Fibroblast of gingiva (primary cell): ENCODE data around the gene G6PC3.
A peak's percentile ranks its signal among the peaks of the same experiment; 100 is the strongest.
"Not testable (repeated sequence)": the region's sequence is repeated elsewhere in the genome, so short reads cannot be mapped to it uniquely, and the experiment has no call there.

ENCODE experiments used
- DNase-seq: peaks from one replicate; pipeline ENCODE4 v3.0.0-alpha.2; 2011; ENCODE audit warnings: low read depth

G6PC3 gene, protein sequence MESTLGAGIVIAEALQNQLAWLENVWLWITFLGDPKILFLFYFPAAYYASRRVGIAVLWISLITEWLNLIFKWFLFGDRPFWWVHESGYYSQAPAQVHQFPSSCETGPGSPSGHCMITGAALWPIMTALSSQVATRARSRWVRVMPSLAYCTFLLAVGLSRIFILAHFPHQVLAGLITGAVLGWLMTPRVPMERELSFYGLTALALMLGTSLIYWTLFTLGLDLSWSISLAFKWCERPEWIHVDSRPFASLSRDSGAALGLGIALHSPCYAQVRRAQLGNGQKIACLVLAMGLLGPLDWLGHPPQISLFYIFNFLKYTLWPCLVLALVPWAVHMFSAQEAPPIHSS

GRCh38 chr17:44070455-44071197 is at the start of gene G6PC3:
TSS of gene G6PC3 (plus strand) at chr17:44070735. CDS start at chr17:44070966, 231 bp downstream.
- DNase-seq, result peak; percentile 98

DNA sequence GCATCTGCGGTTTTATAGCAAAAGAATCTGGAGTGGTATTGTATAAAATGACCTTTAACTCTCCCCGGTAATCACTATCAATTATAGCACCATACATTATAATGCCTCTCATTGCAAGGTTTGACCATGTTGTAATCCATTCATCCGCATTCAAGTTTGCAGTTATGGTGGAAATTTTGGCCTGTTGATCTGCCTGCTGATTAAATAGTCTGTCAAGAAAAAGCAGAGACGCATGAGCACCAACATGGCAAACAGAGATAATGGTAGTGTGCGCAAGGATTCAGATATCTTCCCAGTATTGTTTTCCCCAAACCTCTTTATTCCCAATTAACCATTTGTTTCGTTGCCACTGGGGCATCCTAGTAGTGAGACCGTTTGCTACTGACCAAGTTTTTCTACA is 49.3 kb upstream of the G6PC3 start:
- not testable (repeated sequence) for DNase-seq

DNA sequence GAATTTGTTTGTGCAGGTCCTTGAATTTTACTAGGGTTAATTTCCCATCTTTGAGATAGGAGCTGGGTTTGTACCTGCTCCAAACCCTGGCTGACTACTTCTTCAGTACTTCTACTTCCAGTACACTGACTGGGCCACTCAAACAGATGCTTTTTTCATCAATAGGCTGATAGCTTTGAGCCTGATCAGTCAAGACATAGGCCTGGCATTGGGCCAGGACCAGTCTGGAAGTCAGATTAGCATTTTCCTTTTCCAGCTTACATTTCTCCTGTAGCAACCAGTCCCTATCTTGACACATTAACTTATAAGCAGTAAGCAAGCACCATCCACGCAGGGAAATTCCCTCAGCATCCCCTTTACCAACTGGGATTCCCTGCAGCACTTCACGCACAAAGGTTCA is 48.3 kb upstream of the G6PC3 start:
- no peak for DNase-seq

- no peak for DNase-seq
These were observed 46.8 kb upstream of the G6PC3 start for GRCh38 chr17:44023545-44024270.

DNA sequence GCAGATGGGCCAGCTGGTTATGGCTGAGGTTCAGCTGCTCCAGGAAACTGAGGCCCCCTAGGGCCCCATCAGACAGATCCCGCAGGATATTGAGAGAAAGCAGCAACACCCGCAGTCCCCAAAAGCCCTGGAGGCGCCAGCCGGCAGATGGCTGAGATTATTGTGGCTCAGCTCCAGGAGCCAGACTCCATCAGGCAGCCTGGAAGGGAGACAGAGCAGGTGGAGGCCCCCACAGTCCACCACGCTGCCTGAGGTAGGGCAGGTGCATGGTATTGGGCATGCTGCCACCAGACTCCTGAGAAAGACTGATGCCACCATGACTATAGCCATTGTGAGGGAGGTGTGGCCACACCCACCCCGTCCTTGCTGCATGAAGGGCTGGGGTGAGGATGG is 46.3 kb upstream of the G6PC3 start:
- no peak for DNase-seq

- no peak for DNase-seq
These were observed 45.7 kb upstream of the G6PC3 start for GRCh38 chr17:44024853-44025252.

GRCh38 chr17:44029736-44030135 is 40.8 kb upstream of the G6PC3 start:
- DNase-seq, result no peak

GRCh38 chr17:44030482-44030881 is 40.1 kb upstream of the G6PC3 start:
- no peak for DNase-seq

- DNase-seq, result no peak
These were observed 36.6 kb upstream of the G6PC3 start for GRCh38 chr17:44033861-44034408.

GRCh38 chr17:44034688-44035087 is 35.8 kb upstream of the G6PC3 start:
- not testable (repeated sequence) for DNase-seq

DNA sequence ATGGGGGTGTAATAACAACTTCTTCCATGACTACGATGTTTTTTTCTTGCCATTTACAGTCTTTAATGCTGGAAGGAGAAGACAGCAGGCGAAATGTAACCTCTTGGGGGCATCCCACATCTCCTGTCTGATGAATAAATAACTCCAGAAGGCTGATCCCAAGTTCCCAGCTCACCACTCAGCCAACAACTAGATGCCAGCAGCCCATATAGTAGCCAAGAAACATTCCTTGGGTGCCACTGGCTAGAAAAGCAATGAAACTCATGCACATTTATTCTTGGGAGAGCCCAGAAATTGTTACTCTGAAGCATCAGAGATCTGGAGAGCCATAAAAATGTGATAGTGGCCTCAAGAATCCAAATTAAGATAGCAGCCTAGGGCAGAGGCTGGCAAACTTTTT is 33.1 kb upstream of the G6PC3 start:
- peak; percentile 6 for DNase-seq

DNA sequence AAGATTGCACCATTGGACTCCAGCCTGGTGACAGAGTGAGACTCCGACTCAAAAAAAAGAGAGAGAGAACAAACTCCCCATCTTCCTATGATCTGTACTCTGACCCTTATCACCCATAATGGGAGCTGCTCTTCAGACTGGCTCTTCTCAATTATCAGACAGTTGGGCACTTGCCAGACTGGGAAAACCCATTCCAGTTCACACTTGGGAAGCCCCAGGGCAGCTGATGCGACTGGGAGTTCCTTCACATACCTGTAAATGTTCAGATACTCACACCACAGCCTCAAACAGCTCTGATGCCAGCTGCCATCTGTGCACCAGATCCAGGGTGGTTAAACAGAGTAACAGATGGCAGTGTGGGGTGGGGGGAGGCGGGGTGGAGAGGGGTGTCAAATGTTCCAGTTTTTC is 31.9 kb upstream of the G6PC3 start:
- DNase-seq, result no peak

DNA sequence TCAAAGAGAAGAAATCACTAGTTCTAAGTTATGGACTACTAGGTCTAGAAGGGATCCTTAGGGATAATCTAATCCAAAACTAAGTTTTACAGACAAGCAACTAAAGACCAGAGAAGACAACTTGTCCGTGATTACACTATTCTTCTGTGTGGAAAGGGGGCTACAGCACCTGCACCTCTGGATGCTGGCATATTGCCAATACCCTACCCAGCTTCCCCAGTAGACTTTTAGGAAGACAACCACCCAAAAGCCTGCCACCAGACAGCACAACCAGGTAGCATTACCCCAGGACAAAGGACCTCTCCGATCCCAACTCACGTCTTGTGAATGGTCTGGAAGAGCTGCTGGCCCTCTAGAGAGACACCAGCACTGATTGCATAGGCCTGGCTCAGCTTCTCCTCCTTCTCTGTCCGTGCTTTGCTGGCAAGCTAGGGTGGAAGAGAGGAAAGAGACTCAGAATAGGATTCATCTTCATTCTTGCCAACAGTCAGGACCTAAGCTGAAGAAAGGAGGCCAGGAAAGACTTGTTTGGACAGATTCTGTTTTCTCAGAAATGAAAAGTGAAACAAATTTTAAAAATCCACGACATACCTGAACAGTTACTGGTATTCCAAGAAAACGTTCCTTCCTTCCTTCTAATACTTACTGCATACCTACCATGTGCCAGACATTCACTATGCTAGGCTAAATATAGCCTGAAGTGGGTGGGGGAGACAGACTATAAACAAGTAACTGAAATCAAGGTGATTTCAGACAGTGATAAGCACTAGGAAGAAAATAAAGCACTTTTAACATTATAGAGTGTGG is 30.5 kb upstream of the G6PC3 start:
- DNase-seq, result no peak

- peak; percentile 91 for DNase-seq
These were observed 27.3 kb upstream of the G6PC3 start for GRCh38 chr17:44043272-44043696.

GRCh38 chr17:44044071-44044470 is 26.5 kb upstream of the G6PC3 start:
- peak; percentile 81 for DNase-seq

GRCh38 chr17:44045486-44045885 is 25.0 kb upstream of the G6PC3 start:
- no peak for DNase-seq

- DNase-seq, result not testable (repeated sequence)
These were observed 23.6 kb upstream of the G6PC3 start for GRCh38 chr17:44046893-44047292.

DNA sequence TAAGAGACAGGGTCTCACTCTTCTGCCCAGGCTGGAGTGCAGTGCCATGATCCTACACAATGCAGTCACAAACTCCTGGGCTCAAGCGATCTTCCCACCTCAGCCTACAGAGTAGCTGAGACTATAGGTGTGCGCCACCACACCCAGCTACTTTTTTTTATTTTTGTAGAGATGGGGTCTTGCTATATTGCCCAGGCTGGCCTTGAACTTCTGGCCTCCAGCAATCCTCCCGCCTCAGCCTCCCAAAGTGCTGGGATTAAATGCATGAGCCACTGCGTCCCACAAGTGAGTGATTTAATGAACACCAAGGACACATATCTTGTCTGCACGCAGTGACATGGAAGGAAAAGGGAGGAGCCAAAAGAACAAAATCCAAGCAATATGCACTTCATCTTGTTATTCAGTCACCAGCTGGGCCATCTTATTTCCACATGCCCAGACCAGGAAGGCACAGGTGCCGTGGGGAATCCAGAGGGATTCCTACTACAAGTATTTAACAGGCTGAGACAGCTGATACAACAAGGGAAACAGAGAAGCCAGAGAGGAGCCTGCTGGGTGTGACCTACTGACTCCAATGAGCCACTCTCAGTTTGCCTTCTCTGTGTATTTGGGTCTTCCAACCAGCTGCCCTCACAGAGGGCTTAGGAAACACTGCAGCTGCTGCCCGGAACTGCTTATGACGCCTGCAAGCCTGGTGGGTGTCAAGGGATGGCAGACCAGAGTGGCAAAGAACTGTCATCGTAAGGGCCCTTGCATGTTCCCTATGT is 21.1 kb upstream of the G6PC3 start:
- no peak for DNase-seq

GRCh38 chr17:44053125-44053872 is 17.2 kb upstream of the G6PC3 start:
- no peak for DNase-seq
